ENCODE results near the gene VWDE. TPM values are rescaled to one million over a fixed set of nuclear protein-coding genes. Genes with fewer than 3 reads are reported as not detected.

The VWDE gene
- total and polyA plus RNA-seq, 10 of the 15 experiments (the other 5 are each of a cell fraction or from before 2014, with no cell fraction given): 0.74 to 2.1 (median 1.3) TPM

- TF ChIP-seq ZNF592 (IDR thresholded peaks at IDR 0.05) (no peak), HCFC1 (IDR thresholded peaks at IDR 0.05; ENCODE audit: low read length) (no peak), BHLHE40 (IDR thresholded peaks at IDR 0.05; ENCODE audit: borderline replicate concordance in 1 of 2, low read depth in 2 of 2, low read length in 1 of 2) (no peak), BRCA1 (IDR thresholded peaks at IDR 0.05; ENCODE audit: low read depth, low read length) (no peak), REST (IDR thresholded peaks at IDR 0.05; ENCODE audit: low read depth, low read length) (no peak), SMC3 (IDR thresholded peaks at IDR 0.05; ENCODE audit: borderline replicate concordance, low read length) (peak; percentile 57; the same call in 1 of the 2 replicates), YY1 (IDR thresholded peaks at IDR 0.05; ENCODE audit: low read depth, low read length) (peak; percentile 60), IKZF1 (conservative IDR thresholded peaks at IDR 0.05) (no peak), JUNB (IDR thresholded peaks at IDR 0.05) (no peak), CBX5 (IDR thresholded peaks at IDR 0.05; ENCODE audit: low read depth) (no peak)
- TF ChIP-seq, protein P1, sequence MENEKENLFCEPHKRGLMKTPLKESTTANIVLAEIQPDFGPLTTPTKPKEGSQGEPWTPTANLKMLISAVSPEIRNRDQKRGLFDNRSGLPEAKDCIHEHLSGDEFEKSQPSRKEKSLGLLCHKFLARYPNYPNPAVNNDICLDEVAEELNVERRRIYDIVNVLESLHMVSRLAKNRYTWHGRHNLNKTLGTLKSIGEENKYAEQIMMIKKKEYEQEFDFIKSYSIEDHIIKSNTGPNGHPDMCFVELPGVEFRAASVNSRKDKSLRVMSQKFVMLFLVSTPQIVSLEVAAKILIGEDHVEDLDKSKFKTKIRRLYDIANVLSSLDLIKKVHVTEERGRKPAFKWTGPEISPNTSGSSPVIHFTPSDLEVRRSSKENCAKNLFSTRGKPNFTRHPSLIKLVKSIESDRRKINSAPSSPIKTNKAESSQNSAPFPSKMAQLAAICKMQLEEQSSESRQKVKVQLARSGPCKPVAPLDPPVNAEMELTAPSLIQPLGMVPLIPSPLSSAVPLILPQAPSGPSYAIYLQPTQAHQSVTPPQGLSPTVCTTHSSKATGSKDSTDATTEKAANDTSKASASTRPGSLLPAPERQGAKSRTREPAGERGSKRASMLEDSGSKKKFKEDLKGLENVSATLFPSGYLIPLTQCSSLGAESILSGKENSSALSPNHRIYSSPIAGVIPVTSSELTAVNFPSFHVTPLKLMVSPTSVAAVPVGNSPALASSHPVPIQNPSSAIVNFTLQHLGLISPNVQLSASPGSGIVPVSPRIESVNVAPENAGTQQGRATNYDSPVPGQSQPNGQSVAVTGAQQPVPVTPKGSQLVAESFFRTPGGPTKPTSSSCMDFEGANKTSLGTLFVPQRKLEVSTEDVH (IDR thresholded peaks at IDR 0.05; ENCODE audit: low read depth, partially characterized antibody): no peak
- TF ChIP-seq, protein P2, sequence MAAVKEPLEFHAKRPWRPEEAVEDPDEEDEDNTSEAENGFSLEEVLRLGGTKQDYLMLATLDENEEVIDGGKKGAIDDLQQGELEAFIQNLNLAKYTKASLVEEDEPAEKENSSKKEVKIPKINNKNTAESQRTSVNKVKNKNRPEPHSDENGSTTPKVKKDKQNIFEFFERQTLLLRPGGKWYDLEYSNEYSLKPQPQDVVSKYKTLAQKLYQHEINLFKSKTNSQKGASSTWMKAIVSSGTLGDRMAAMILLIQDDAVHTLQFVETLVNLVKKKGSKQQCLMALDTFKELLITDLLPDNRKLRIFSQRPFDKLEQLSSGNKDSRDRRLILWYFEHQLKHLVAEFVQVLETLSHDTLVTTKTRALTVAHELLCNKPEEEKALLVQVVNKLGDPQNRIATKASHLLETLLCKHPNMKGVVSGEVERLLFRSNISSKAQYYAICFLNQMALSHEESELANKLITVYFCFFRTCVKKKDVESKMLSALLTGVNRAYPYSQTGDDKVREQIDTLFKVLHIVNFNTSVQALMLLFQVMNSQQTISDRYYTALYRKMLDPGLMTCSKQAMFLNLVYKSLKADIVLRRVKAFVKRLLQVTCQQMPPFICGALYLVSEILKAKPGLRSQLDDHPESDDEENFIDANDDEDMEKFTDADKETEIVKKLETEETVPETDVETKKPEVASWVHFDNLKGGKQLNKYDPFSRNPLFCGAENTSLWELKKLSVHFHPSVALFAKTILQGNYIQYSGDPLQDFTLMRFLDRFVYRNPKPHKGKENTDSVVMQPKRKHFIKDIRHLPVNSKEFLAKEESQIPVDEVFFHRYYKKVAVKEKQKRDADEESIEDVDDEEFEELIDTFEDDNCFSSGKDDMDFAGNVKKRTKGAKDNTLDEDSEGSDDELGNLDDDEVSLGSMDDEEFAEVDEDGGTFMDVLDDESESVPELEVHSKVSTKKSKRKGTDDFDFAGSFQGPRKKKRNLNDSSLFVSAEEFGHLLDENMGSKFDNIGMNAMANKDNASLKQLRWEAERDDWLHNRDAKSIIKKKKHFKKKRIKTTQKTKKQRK (IDR thresholded peaks at IDR 0.05; ENCODE audit: low read depth, low read length): no peak
Observed at GRCh38 chr7:12389089-12389700, 14.5 kb downstream of the VWDE start (continued).

Measured in GM12878 (cell line).